ENCODE measurements around the gene NAB1. TPM values are rescaled to one million over a fixed set of nuclear protein-coding genes. Genes with fewer than 3 reads are reported as not detected.

The NAB1 gene
- total RNA-seq, 2 experiments from 2014 or later = 24.9 to 33.3 TPM

DNA sequence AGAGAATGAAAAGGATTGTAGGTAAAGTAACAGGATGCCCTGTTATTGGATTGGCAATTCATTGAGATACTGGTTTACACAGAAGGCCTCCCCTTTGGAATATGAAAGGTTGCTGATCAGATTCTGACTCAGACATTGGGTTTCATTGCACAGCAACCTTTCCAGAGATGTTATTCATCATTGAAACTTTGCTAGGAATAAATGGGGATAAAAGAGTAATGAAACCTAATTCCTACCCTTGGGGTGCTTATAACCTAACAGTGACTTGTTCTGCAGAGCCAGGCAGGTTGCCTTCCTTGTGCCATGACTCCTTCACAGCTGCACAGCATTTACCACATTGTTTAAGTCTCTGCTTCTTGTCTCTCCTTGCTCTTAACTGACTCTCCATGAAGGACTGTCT, 5.0 kb downstream of the NAB1 start:
- Mint-ChIP-seq H3K36me3 (peaks cover 23% of the 10 kb centered on the region), H3K27ac (no peak overlapping the region), H3K4me1 (peaks cover 44% of the 10 kb centered on the region), H3K27me3 (no peaks in the 10 kb centered on the region), H3K4me3 (no peak overlapping the region), H3K9me3 (no peaks in the 10 kb centered on the region)
- no peak for DNase-seq

DNA sequence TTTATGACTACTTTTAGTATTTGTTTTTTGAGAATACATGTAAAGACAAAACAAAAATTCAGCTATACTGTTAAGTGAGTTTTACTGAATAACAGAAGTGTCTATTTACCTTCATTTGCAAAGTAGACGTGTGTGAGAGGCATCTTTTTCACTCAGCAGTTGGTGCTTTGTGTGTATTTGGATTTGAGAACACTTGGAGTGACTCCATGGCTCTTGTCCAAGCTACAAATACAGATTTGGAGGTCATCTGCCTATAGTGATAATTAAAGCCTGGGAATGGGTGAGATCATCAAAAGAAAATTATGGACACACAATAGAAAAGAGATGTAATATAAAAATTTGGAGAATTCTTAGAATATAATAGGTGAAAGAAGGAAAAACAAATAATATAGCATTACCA, 6.2 kb downstream of the NAB1 start:
- H3K4me1 Mint-ChIP-seq = peaks cover 52% of the 10 kb centered on the region
- H3K9me3 Mint-ChIP-seq = no peaks in the 10 kb centered on the region

DNA sequence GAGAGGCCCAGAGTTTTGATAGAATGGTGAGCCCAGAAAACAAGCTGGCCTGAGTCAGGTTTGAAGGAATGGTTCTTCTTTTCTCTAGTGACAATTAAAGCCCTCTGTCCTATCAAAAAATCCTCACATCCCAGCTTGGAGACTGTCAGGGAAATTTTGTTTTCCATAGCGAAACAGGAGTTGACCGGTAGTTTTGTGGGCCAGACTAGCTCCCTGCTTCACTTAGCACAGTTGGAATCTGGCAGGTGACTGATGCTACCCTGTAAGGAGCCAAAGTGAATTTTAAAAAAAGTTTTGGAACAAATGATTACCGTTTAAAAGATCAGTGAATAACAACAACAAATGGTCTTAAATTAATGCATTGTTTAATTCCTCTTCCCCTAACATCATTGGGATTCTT, 6.7 kb downstream of the NAB1 start:
- Mint-ChIP-seq H3K4me3 (no peak overlapping the region), H3K36me3 (peaks cover 29% of the 10 kb centered on the region), H3K27me3 (no peaks in the 10 kb centered on the region), H3K4me1 (peaks cover 53% of the 10 kb centered on the region), H3K27ac (no peak overlapping the region), H3K9me3 (no peaks in the 10 kb centered on the region)
- DNase-seq = no peak

More for the DNA sequence above, 6.2 kb downstream of the NAB1 start:
- DNase-seq = no peak
- no peak overlapping the region for H3K4me3 Mint-ChIP-seq
- peaks cover 26% of the 10 kb centered on the region for H3K36me3 Mint-ChIP-seq
- H3K27me3 Mint-ChIP-seq = no peaks in the 10 kb centered on the region
- H3K27ac Mint-ChIP-seq = no peak overlapping the region

DNA sequence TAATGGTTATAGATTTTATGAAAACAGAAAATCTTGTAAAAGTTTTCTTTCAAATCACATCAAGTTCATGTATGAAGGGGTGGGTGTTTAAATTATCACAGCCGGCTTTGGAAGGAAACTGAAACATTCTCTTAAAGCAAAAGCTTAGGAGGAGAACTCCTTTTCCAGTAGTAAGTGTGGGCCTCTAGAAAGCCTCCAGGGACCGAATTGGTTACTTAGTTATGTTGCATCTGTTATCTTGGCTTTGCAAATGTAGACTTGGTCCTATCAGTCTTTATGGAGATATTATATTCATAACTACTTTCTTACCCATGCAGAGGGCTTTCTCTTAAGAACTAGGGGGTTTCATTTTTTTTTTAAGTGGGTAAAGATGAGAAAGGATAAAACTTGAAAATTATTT, 7.4 kb downstream of the NAB1 start:
- H3K27me3 Mint-ChIP-seq = no peaks in the 10 kb centered on the region
- H3K9me3 Mint-ChIP-seq = no peaks in the 10 kb centered on the region
- peaks cover 35% of the 10 kb centered on the region for H3K36me3 Mint-ChIP-seq
- H3K4me1 Mint-ChIP-seq = peaks cover 54% of the 10 kb centered on the region
- no peak overlapping the region for H3K4me3 Mint-ChIP-seq
- DNase-seq = no peak
- no peak overlapping the region for H3K27ac Mint-ChIP-seq

DNA sequence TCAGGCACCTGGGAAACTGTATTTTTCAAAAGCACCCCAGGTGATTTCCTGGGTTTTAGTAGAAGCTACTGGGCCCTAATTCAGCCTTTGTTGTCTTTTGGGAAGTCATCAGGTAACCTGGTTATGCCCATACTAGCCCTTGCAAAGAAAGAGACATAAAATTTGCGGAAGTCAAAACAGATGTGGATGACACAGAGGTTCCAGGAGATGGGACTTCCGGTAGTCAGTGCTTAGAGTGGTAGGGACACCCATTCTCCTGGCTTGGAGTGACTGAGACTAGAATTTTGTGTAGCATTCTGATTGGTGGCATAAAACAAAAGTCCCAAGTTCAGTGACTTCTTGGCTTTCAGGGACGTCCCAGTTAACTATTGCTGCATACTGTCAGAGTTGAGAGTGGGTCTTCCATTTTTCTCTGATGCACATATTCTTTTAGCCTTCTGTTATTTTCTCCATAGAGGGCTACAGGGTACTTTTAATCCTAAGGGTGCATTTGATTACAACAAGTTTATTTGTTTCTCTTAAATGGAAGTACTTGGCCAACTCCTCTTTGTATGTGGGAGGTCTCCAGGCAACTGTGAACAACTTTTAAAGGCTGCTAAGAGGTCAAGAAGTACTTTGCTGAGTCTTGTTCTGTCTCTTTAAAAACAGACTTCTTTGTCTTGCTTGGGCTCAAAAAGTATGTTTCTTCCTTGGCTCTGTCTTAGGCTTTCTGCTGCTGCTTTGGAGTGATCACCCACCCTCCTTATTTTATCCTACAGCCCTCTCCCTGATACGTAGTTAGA, 8.8 kb downstream of the NAB1 start:
- Mint-ChIP-seq H3K4me1 (peaks cover 55% of the 10 kb centered on the region), H3K27ac (no peak overlapping the region), H3K27me3 (no peaks in the 10 kb centered on the region), H3K36me3 (peaks cover 36% of the 10 kb centered on the region), H3K4me3 (no peak overlapping the region), H3K9me3 (no peaks in the 10 kb centered on the region)
- DNase-seq = no peak

DNA sequence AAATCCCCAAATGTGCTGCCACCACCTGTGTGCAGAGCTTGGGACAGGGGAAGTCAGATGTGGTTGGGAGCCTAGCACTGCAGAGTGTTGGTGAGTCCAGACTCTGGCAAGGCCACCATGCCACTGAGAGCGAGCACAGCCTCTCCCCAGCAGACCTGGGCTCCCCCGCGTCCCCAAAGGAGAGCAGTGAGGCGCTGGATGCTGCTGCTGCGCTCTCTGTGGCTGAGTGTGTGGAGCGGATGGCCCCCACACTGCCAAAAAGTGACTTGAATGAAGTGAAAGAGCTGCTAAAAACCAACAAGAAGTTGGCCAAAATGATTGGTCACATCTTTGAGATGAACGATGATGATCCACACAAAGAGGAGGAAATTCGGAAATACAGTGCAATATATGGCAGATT, 10.7 kb downstream of the NAB1 start:
- no peak for DNase-seq
- no peak overlapping the region for H3K27ac Mint-ChIP-seq
- H3K4me1 Mint-ChIP-seq = peaks cover 64% of the 10 kb centered on the region
- H3K27me3 Mint-ChIP-seq = no peaks in the 10 kb centered on the region
- peaks cover 36% of the 10 kb centered on the region for H3K36me3 Mint-ChIP-seq
- no peak overlapping the region for H3K4me3 Mint-ChIP-seq
- no peaks in the 10 kb centered on the region for H3K9me3 Mint-ChIP-seq

DNA sequence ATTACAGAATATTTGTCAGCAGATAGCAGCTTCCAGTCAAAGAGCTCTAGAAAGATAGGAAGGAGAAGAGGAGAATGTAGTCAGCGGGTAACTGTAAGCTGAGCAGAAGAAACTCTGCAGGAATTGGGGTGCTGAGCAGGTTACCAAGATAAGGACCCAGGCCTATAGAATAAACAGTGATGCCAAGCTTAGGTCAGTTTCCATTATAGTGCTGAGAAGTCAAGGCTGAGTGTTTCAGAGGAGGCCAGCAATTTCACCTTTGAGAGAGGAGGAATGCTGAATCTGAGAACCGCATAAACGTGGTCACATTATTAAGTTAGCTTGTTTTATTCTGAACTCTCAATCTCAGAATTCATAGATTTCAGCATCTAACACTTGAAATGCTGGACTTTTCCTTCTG, 13.9 kb downstream of the NAB1 start:
- H3K4me3 Mint-ChIP-seq = no peak overlapping the region
- H3K4me1 Mint-ChIP-seq = peaks cover 52% of the 10 kb centered on the region
- H3K36me3 Mint-ChIP-seq = peaks cover 43% of the 10 kb centered on the region
- no peak for DNase-seq
- H3K27ac Mint-ChIP-seq = no peak overlapping the region
- no peaks in the 10 kb centered on the region for H3K27me3 Mint-ChIP-seq
- H3K9me3 Mint-ChIP-seq = peaks cover 2% of the 10 kb centered on the region

DNA sequence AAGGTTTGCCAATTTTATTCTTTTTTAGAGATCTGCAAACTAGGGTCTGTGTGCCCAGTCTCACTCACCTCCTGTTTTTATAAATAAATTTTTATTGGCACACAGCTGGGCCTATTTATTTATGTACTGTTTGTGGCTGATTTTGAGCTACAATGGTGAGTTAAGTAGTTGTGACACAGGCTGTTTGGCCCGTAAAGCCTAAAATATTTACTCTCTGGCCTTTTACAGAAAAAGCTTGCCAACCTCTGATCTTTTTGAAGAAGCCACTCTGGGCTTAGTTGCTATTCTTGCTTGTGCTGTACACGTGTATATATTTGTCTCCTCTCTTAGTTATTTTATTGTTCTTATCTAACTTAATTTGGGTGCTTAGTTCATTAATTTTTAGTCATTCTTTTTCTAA, 14.5 kb downstream of the NAB1 start:
- Mint-ChIP-seq H3K27me3 (no peaks in the 10 kb centered on the region), H3K4me3 (no peak overlapping the region), H3K4me1 (peaks cover 47% of the 10 kb centered on the region), H3K27ac (no peak overlapping the region), H3K9me3 (peaks cover 2% of the 10 kb centered on the region), H3K36me3 (peaks cover 42% of the 10 kb centered on the region)
- no peak for DNase-seq

DNA sequence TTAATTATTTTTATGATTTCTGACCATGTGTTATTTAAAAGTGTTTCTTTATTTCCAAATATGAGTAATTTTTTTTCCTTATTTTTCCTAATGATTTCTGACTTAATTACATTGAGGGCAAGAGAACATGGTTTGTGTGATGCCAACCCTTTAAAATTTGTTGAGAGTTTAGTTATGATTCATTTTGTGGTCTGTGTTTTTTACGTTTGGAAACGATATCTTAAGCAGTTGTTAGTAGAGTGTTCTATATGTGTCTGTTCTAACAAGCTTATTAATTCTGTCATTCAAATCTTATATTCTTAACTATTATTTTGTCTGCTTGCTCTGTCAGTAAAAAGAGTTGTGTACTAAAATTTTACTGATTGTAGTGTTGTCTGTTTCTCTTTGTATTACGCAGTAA, 15.0 kb downstream of the NAB1 start:
- H3K27me3 Mint-ChIP-seq = no peaks in the 10 kb centered on the region
- H3K4me1 Mint-ChIP-seq = peaks cover 45% of the 10 kb centered on the region
- peaks cover 40% of the 10 kb centered on the region for H3K36me3 Mint-ChIP-seq
- peaks cover 2% of the 10 kb centered on the region for H3K9me3 Mint-ChIP-seq
- no peak overlapping the region for H3K27ac Mint-ChIP-seq
- DNase-seq = no peak
- H3K4me3 Mint-ChIP-seq = no peak overlapping the region

DNA sequence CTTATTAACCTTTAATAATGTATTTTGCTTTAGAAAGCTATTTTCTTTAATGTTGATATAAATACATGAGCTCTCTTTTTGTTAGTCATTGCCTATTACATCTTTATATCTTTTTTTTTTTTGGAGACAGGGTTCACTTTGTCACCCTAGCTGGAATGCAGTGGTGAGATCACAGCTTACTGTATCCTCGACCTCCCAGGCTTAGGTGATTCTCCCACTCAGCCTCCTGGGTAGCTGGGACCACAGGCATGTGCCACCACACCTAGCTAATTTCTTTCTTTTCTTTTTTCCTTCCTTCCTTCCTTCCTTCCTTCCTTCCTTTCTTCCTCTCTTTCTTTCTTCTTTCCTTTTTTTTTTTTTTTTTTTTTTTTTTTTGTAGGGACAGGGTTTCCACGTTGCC, 15.4 kb downstream of the NAB1 start:
- H3K4me1 Mint-ChIP-seq = peaks cover 42% of the 10 kb centered on the region
- no peak overlapping the region for H3K4me3 Mint-ChIP-seq
- H3K36me3 Mint-ChIP-seq = peaks cover 37% of the 10 kb centered on the region
- H3K27me3 Mint-ChIP-seq = no peaks in the 10 kb centered on the region
- no peak overlapping the region for H3K27ac Mint-ChIP-seq
- no peak for DNase-seq
- peaks cover 2% of the 10 kb centered on the region for H3K9me3 Mint-ChIP-seq

DNA sequence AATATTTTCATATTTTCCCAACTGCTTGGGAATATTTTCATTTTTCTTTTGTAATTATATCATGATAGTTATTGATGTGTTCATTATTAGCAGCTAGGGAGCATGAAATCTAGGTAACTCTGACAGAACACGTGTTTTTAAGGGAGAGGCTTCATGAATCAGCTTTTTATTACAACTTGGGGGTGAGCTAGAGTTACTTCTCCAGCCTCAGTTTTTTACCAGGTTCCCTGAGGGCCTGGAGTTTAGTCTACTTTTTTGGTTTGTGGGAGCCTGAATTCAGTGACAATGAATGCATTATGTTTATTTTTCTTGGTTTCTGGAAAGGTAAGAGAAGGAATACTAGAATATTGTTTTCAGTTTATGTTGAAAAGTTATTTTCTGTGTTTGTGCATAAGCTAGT, 18.0 kb downstream of the NAB1 start:
- H3K9me3 Mint-ChIP-seq = peaks cover 2% of the 10 kb centered on the region
- H3K27ac Mint-ChIP-seq = no peak overlapping the region
- H3K36me3 Mint-ChIP-seq = peaks cover 28% of the 10 kb centered on the region
- no peak for DNase-seq
- peaks cover 27% of the 10 kb centered on the region for H3K4me1 Mint-ChIP-seq
- H3K27me3 Mint-ChIP-seq = no peaks in the 10 kb centered on the region
- no peak overlapping the region for H3K4me3 Mint-ChIP-seq

DNA sequence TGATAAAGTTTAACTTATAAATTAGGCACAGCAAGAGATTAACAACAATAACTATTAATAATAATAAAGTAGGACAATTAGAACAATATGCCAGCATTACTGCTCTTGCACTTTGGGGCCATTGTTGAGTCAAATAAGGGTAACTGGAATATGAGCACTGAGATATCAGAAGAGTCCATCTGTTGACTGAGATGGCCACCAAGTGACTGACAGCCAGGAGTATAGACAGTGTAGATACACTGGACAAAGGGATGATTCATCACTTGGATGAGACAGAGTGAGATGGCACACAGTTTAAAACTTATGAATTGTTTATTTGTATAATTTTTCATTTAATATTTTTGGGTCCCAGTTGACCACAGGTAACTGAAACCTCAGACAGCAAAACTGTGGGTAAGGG, 20.0 kb downstream of the NAB1 start:
- H3K4me1 Mint-ChIP-seq = peaks cover 24% of the 10 kb centered on the region

DNA sequence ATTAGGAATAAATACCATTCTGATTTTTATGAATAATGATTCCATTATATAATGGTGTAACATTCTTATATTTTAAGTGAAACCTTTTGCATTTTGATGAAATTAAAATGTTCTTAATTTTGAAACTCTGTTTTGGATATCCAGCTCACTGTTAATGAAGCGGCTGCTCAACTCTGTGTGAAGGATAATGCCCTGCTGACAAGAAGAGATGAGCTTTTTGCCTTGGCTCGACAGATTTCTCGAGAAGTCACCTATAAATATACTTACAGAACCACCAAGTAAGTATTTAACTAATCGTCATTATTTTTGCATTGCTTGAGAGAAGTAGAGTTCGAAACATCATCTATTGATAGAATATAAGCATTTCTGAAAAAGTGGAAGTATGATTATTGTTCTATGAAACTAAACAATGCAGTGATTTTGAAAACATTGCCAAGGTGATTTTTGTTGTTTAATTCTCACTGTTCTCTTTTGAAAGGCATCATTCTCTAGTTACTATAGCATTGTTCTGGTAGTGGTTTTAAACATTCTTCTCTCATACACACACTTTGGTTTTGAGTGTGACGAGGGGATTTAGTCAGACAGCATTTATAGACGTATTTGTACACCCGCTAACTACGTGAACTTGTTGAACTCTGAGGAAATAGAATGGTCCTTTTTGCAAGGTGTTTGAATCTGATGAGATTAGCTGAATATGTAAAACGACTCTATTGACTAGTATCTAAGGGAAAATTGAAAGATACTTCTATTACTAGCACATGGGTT, 21.5 kb downstream of the NAB1 start:
- no peaks in the 10 kb centered on the region for H3K27me3 Mint-ChIP-seq
- peaks cover 33% of the 10 kb centered on the region for H3K4me1 Mint-ChIP-seq
- H3K36me3 Mint-ChIP-seq = peaks cover 46% of the 10 kb centered on the region
- no peak overlapping the region for H3K27ac Mint-ChIP-seq
- DNase-seq = no peak
- H3K9me3 Mint-ChIP-seq = peaks cover under 1% of the 10 kb centered on the region
- no peak overlapping the region for H3K4me3 Mint-ChIP-seq

More for the DNA sequence above, 20.0 kb downstream of the NAB1 start:
- H3K27ac Mint-ChIP-seq = no peak overlapping the region
- peaks cover 2% of the 10 kb centered on the region for H3K9me3 Mint-ChIP-seq
- H3K4me3 Mint-ChIP-seq = no peak overlapping the region
- no peak for DNase-seq
- peaks cover 39% of the 10 kb centered on the region for H3K36me3 Mint-ChIP-seq
- H3K27me3 Mint-ChIP-seq = no peaks in the 10 kb centered on the region

DNA sequence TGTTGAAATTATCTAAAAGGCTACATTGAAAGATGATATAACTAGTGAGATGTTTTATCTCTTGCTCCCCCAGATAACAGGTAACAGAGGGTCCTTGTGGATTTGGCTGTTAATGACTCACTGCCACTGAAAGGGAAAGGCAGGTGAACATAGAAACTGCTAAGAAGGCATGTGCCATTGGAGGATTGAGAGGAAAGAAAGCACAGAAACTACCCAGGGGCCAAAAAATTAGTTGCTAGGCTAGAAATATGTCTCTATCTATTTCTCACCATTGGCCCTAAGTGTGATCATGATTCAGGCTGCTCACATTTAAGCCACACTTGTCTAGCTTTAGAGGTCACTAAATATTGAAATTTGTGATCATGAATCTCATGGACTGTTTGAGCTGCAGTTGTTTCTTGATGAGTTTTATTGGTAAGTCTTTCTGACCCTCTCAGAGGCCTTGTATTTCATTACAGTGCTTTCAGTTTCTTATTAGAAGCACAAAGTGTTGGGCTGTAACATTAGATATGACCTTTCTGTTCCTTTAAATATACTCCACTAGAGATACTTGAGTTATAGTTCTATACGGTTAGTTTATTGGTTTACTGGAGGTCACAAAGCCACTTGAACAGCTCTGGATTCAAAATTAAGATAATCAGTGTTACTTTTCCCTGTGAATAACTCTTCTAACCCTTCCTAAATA, 26.2 kb downstream of the NAB1 start:
- Mint-ChIP-seq H3K27ac (peak overlapping the region; percentile 84), H3K36me3 (peaks cover 51% of the 10 kb centered on the region), H3K4me3 (peak overlapping the region; percentile 65)

DNA sequence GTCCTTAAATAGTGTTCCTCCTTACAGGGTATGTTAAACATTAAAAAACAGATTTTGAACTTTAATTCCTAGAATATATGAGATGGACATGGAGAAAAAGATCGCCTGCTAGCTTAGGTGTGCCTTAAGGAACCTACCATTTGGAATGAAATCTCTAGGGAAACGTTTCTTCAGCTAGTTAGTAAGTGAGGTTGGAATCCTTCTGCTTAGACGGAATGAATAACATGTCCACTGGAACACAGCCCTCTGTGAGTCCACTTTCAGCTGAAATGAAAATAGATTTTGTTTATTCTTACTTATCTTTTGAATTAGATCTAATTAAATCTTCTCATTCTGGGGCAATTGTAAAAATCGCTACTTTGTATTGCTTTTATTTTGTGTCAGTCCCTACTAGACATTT, 28.4 kb downstream of the NAB1 start:
- H3K27ac Mint-ChIP-seq = no peak overlapping the region
- peaks cover 50% of the 10 kb centered on the region for H3K36me3 Mint-ChIP-seq
- H3K4me3 Mint-ChIP-seq = no peak overlapping the region
- H3K27me3 Mint-ChIP-seq = no peaks in the 10 kb centered on the region
- H3K4me1 Mint-ChIP-seq = peaks cover 71% of the 10 kb centered on the region
- no peaks in the 10 kb centered on the region for H3K9me3 Mint-ChIP-seq
- DNase-seq = no peak

More for the DNA sequence above, 26.2 kb downstream of the NAB1 start:
- Mint-ChIP-seq H3K4me1 (peaks cover 63% of the 10 kb centered on the region), H3K9me3 (no peaks in the 10 kb centered on the region), H3K27me3 (no peaks in the 10 kb centered on the region)
- no peak for DNase-seq
